ENCODE measurements around the gene IL17RD.

Gene IL17RD

GRCh38 chr3:57169872-57170623 is 4.9 kb upstream of the IL17RD start (continued):
- TF ChIP-seq ZNF169 (tag by site-specific recombination; IDR thresholded peaks at IDR 0.05) (no peak), ZNF704 (tag by site-specific recombination; IDR thresholded peaks at IDR 0.05) (no peak), IKZF3 (tag by site-specific recombination; IDR thresholded peaks at IDR 0.05) (peak; percentile 86), PRDM4 (tag by site-specific recombination; IDR thresholded peaks at IDR 0.05) (no peak), ZNF221 (tag by site-specific recombination; IDR thresholded peaks at IDR 0.05; ENCODE audit: borderline replicate concordance) (no peak), HIC1 (tag by site-specific recombination; IDR thresholded peaks at IDR 0.05) (no peak), ZNF292 (tag by site-specific recombination; IDR thresholded peaks at IDR 0.05; ENCODE audit: borderline replicate concordance, low read depth) (no peak), ZNF416 (tag by site-specific recombination; IDR thresholded peaks at IDR 0.05) (no peak), MZF1 (tag by site-specific recombination; IDR thresholded peaks at IDR 0.05; ENCODE audit: borderline replicate concordance) (peak; percentile 73; the same call in 1 of the 2 replicates), KLF10 (tag by site-specific recombination; IDR thresholded peaks at IDR 0.05) (no peak), KLF9 (tag by site-specific recombination; IDR thresholded peaks at IDR 0.05; ENCODE audit: low read depth) (no peak), ZNF146 (tag by site-specific recombination; IDR thresholded peaks at IDR 0.05) (no peak), GLIS1 (tag by site-specific recombination; IDR thresholded peaks at IDR 0.05) (no peak), ZNF114 (tag by site-specific recombination; IDR thresholded peaks at IDR 0.05) (no peak), ZNF558 (tag by site-specific recombination; IDR thresholded peaks at IDR 0.05) (no peak), ZSCAN16 (tag by site-specific recombination; IDR thresholded peaks at IDR 0.05) (no peak), GLI4 (tag by site-specific recombination; IDR thresholded peaks at IDR 0.05) (no peak), ZNF600 (tag by site-specific recombination; IDR thresholded peaks at IDR 0.05) (0 out of 2 replicates have a peak, but pooled peaks have one; percentile 10), ZNF48 (tag by site-specific recombination; IDR thresholded peaks at IDR 0.05) (no peak), ZNF26 (tag by site-specific recombination; IDR thresholded peaks at IDR 0.05) (no peak), ZNF585B (tag by site-specific recombination; IDR thresholded peaks at IDR 0.05) (no peak), EGR2 (tag by site-specific recombination; IDR thresholded peaks at IDR 0.05; ENCODE audit: low read depth) (no peak), TSHZ1 (tag by site-specific recombination; IDR thresholded peaks at IDR 0.05; ENCODE audit: borderline replicate concordance) (no peak), ZSCAN4 (tag by site-specific recombination; IDR thresholded peaks at IDR 0.05) (no peak), ZNF335 (tag by site-specific recombination; conservative IDR thresholded peaks at IDR 0.05) (peak; percentile 62), ZNF747 (tag by site-specific recombination; IDR thresholded peaks at IDR 0.05) (no peak), TRIM28 (IDR thresholded peaks at IDR 0.05; ENCODE audit: borderline replicate concordance, low read length) (no peak)
